ENCODE results near the gene PRAME.

- no peak for TF ChIP-seq EZH2 (IDR thresholded peaks at IDR 0.05; ENCODE audit: low read depth, unreplicated experiment)
- TF ChIP-seq CTCF (conservative IDR thresholded peaks at IDR 0.05; ENCODE audit: low read depth in 2 of 2): no peak
- no peak for TF ChIP-seq EZH2phosphoT487 (IDR thresholded peaks at IDR 0.05; ENCODE audit: unreplicated experiment)
- TF ChIP-seq REST (IDR thresholded peaks at IDR 0.05; ENCODE audit: unreplicated experiment): no peak
- TF ChIP-seq POLR2AphosphoS5 (IDR thresholded peaks at IDR 0.05; ENCODE audit: low read depth): no peak
Measured at GRCh38 chr22:22531770-22532546, 27.1 kb downstream of the PRAME start.
